Gastrocnemius medialis (tissue), 4 donors: ENCODE measurements around the gene PRKAG2.

ENCODE experiments used
- POLR2A ChIP-seq, 2 donors: fragments of 450-650 bp; IDR thresholded peaks; one replicate each; pipeline ENCODE4 v1.6.1; 2017; ENCODE audit warnings: antibody characterized with exemption in 2 of 2, mild to moderate bottlenecking in 2 of 2, moderate library complexity in 2 of 2
- TF ChIP-seq, protein P1 (sequence below), 5 experiments: fragments of 450-650 bp in 3 of 5; fragments of 200-600 bp in 2 of 5; sonication (generic) in 2 of 5; IDR thresholded peaks in 4 of 5; conservative IDR thresholded peaks in 1 of 5; 1 replicate in 4 of 5; 2 replicates in 1 of 5; pipeline ENCODE4 v1.5.1; 2016 to 2019; ENCODE audit warnings: antibody characterized with exemption in 5 of 5, mild to moderate bottlenecking in 3 of 5, moderate library complexity in 3 of 5

DNA sequence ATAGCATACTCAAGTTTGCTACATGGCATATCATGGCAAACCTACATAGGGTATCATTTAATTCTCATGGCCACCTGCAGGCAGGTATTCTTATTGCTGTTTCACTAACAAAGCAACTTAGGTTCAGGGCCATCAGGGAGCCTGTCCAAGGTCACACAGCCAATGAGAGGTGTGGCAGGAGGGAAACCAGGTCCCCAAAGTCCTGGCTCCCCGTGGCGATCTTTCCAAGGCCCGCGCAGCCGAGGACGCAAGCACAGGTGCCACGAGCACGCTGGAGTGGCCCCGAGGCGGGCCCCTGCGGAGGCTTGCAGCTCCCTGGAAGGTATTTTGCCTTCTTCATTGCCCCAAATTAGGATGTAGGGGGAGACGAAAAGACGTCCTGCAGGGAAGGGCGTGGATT is 20.8 kb downstream of the PRKAG2 start:
- TF ChIP-seq, protein P1, sequence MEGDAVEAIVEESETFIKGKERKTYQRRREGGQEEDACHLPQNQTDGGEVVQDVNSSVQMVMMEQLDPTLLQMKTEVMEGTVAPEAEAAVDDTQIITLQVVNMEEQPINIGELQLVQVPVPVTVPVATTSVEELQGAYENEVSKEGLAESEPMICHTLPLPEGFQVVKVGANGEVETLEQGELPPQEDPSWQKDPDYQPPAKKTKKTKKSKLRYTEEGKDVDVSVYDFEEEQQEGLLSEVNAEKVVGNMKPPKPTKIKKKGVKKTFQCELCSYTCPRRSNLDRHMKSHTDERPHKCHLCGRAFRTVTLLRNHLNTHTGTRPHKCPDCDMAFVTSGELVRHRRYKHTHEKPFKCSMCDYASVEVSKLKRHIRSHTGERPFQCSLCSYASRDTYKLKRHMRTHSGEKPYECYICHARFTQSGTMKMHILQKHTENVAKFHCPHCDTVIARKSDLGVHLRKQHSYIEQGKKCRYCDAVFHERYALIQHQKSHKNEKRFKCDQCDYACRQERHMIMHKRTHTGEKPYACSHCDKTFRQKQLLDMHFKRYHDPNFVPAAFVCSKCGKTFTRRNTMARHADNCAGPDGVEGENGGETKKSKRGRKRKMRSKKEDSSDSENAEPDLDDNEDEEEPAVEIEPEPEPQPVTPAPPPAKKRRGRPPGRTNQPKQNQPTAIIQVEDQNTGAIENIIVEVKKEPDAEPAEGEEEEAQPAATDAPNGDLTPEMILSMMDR (IDR thresholded peaks at IDR 0.05 in 4 of 5, conservative IDR thresholded peaks at IDR 0.05 in 1 of 5) = no peak
- no peak for TF ChIP-seq POLR2A (IDR thresholded peaks at IDR 0.05)
